ENCODE results near the gene CELF5.
"Not testable (repeated sequence)": the region's sequence is repeated elsewhere in the genome, so short reads cannot be mapped to it uniquely, and the experiment has no call there.

Gene CELF5

GRCh38 chr19:3196064-3196932 is 28.2 kb upstream of the CELF5 start:
- DNase-seq (ENCODE audit: low read depth), result no peak
- no peak overlapping the region for H3K4me3 ChIP-seq (ENCODE audit: low read depth, low read length)
- TF ChIP-seq CTCF (IDR thresholded peaks at IDR 0.05; ENCODE audit: low read depth, low read length, missing control alignments), result no peak
- in situ Hi-C loops (cut with HindIII; ENCODE audit: low sequenced_read_pairs), result no loop called here

GRCh38 chr19:3196933-3197205 is 27.6 kb upstream of the CELF5 start:
- H3K4me3 ChIP-seq (ENCODE audit: low read depth, low read length), result no peak overlapping the region
- no peak for DNase-seq (ENCODE audit: low read depth)
- in situ Hi-C loops (cut with HindIII; ENCODE audit: low sequenced_read_pairs), result no loop called here
- TF ChIP-seq CTCF (IDR thresholded peaks at IDR 0.05; ENCODE audit: low read depth, low read length, missing control alignments), result no peak

GRCh38 chr19:3198901-3199700 is 25.4 kb upstream of the CELF5 start:
- DNase-seq (ENCODE audit: low read depth), result no peak
- no peak for TF ChIP-seq CTCF (IDR thresholded peaks at IDR 0.05; ENCODE audit: low read depth, low read length, missing control alignments)
- H3K4me3 ChIP-seq (ENCODE audit: low read depth, low read length), result no peak overlapping the region
- in situ Hi-C loops (cut with HindIII; ENCODE audit: low sequenced_read_pairs), result no loop called here

GRCh38 chr19:3201072-3201700 is 23.3 kb upstream of the CELF5 start:
- TF ChIP-seq CTCF (IDR thresholded peaks at IDR 0.05; ENCODE audit: low read depth, low read length, missing control alignments), result no peak
- in situ Hi-C loops (cut with HindIII; ENCODE audit: low sequenced_read_pairs), result no loop called here
- no peak overlapping the region for H3K4me3 ChIP-seq (ENCODE audit: low read depth, low read length)
- DNase-seq (ENCODE audit: low read depth), result no peak

- in situ Hi-C loops (cut with HindIII; ENCODE audit: low sequenced_read_pairs), result no loop called here
- no peak for TF ChIP-seq CTCF (IDR thresholded peaks at IDR 0.05; ENCODE audit: low read depth, low read length, missing control alignments)
- no peak for DNase-seq (ENCODE audit: low read depth)
- H3K4me3 ChIP-seq (ENCODE audit: low read depth, low read length), result no peak overlapping the region
These were observed 22.6 kb upstream of the CELF5 start for GRCh38 chr19:3201911-3202310.

- in situ Hi-C loops (cut with HindIII; ENCODE audit: low sequenced_read_pairs), result no loop called here
- no peak for TF ChIP-seq CTCF (IDR thresholded peaks at IDR 0.05; ENCODE audit: low read depth, low read length, missing control alignments)
- no peak overlapping the region for H3K4me3 ChIP-seq (ENCODE audit: low read depth, low read length)
- no peak for DNase-seq (ENCODE audit: low read depth)
These were observed 22.1 kb upstream of the CELF5 start for GRCh38 chr19:3202346-3202745.

- H3K4me3 ChIP-seq (ENCODE audit: low read depth, low read length); in situ Hi-C loops (cut with HindIII; ENCODE audit: low sequenced_read_pairs); DNase-seq (ENCODE audit: low read depth): not testable (repeated sequence)
These were observed 21.6 kb upstream of the CELF5 start for GRCh38 chr19:3202895-3203294.

All from astrocyte of the cerebellum (primary cell).